CMK (cell line): Measurements from ENCODE around the gene GULP1.
"Not testable (repeated sequence)": the region's sequence is repeated elsewhere in the genome, so short reads cannot be mapped to it uniquely, and the experiment has no call there.

Experiments used
- DNase-seq: peaks from one replicate; pipeline ENCODE4 v3.0.0-alpha.2; 2010; ENCODE audit warnings: low read depth

Gene GULP1, protein sequence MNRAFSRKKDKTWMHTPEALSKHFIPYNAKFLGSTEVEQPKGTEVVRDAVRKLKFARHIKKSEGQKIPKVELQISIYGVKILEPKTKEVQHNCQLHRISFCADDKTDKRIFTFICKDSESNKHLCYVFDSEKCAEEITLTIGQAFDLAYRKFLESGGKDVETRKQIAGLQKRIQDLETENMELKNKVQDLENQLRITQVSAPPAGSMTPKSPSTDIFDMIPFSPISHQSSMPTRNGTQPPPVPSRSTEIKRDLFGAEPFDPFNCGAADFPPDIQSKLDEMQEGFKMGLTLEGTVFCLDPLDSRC

DNA sequence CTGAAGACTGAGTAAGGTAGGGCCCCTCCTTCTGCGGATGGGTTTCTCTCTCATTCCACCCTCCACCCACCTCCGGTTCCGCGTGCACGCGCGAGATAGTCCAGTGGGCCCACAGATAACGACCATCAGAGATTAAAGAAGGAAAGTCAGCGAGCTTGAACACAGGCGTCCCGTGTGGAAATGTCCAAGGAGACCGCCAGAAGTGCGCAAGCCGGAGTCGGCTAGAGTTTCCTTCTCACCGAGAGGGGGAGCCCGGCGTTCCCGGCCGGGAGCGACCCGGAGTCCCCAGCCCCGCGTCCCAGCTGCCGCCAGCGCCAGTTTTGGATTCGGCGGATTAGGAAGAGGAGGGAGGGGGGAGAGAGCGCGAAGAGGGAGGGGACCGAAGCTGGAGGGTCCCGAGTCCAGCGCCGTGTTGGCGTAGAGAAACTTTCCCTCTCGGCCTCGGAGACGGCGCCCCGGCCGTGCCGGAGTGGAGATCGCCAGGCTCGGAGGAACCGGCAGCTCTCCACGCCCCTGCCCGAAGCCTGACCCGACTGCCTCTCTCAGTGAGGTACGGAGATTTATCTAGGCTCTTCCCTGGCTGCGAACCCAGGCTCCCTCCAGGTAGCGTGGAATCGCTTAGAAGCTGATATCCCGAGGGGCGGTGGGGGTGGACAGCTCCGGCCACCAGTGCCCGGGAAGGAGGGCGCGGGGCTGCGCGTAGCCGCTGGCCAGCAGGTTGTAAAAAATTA lies at the start of gene GULP1:
GULP1 (plus strand) TSS at position 258 of the 731 bp plus-strand sequence. CDS start 185,829 bp downstream, outside the sequence.
- peak; percentile 14 for DNase-seq

DNA sequence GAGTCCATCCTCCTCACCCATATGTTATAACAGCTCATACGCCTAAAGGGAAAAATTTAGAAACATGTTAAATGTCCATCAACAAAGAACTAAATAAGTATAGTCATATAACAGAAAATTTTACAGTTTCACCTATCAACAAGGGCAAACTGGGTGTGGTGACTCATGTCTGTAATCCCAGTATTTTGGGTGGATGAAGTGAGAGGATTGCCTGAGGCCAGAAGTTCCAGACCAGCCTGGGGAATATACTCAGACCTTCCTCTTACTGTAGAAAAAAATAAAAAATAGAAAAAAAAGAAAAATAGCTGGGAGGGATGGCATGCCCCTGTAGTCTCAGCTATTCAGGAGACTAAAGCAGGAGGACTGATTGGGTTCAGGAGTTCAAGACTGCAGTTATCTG lies 48.3 kb upstream of the GULP1 start:
- no peak for DNase-seq

DNA sequence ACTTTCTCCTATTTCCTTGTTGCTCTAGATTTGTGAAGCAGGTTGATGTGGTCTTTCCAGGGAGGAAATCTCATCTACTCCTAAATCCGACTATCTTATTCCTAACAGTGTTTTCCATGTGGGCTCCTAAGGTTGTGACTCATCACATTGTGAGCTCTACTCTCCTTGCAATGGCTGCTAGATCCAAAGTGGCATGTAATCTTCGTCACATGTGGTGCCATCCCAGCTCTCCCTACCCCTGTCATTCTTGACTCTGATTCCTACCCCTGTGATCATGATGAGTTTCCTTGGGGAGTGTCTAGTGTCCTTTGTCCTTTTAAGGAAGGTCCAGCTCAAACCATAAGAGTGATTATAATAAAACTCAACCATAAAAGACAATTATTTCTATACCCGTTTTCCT lies 47.3 kb upstream of the GULP1 start:
- no peak for DNase-seq

DNA sequence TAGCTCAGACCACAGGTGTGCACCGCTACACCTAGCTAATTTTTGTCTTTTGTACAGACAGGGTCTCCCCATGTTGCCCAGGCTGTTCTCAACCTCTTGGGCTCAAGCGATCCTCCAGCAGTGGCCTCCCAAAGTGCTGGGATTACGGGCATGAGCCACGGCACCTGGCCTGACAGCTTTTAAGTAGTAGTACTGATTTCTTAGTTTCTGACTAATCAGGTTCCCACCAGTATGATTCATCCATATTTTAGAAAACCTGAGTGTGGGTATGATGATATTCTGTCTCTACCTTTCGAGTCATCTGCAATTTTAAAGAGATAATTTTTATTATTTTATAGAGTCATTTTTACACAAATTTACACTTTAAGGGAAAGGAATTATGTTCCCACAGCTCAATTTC lies 46.4 kb upstream of the GULP1 start:
- DNase-seq = no peak

DNA sequence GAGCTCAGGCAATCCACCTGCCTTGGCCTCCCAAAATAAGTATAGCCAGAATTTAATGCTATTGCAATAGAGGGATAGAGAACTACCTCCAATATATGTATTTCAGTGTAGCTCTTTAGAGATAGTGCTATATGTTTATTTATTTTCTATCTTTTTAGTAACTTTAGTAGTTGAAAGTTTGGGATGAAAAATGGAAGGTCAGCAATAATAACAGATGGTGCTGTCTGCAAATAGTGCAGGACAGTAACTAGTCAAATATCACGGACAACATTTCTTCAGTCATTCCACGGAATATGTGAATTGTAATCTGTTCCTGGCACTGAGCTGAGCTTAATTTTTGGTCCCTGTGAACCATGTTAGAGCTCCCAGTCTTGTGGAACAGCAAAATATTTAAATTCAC lies 43.2 kb upstream of the GULP1 start:
- DNase-seq = no peak

DNA sequence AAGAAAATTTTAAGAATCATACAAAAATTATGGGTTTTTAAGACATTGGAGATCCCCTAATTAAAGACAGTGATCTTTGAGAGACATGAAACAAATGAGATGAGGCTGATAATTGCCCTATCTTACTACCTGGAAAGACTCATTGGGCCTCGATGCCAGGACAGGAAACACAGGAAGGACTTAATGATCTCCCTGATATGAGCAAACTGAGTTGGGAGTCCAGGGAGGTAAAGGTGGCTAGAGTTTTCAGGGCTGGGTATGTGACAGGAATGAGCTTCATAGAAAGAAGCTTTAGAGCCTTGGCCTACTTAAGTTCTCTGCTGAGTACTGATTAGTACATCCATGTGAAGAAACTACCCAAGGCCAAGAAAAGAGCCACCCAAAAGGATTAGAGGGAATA lies 40.6 kb upstream of the GULP1 start:
- DNase-seq = no peak

DNA sequence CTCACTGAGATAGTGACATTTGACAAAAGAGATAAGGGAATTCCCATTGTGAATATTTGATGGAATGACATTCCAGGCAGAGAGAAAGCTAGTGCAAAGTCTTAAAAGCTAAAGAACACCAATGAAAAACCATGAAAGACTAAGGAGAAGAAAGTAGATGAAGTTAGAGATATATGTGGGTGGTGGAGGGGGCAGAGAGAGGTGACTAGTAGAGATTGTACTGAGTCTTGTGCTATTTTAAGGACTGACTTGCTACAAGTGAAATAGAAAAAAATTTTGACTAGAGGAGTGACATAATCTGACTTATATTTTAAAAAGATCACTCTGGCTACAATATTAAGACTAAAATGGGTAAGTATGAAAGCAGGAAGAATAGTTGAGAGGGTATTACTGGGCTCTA lies 35.3 kb upstream of the GULP1 start:
- no peak for DNase-seq

DNA sequence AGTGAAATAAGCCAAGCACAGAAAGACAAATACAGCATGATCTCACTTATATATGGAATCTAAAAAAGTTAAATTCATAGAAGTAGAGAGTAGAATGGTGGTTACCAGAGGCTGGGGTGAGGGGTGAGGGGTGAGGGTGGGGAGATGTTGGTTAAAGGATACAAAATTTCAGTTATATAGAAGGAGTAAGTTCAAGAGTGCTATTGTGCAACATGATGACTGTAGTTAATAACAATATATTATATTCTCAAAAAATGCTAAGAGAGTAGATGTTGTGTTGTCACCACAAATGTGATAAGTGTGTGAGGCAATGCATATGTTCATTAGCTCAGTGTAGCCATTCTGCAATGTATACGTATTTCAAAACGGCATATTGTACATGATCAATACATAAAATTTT lies 26.4 kb upstream of the GULP1 start:
- no peak for DNase-seq

DNA sequence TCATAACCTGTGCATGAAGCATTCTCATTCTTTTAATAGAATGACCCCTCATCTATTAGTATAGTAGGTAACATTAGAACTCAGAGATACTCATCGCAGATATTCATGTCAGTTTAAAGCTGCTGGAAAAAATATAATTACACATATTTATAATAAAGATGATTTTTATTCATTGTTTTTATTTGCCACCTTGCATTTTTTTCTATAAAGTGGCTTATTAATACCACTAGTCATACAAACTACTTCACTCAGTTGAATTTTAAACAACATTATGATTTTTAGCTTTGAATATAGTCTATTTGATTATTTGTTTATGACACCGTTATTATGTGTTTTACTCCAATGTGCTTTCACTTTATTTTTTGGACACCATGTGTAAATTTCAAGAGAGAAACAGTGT lies 23.9 kb upstream of the GULP1 start:
- no peak for DNase-seq

DNA sequence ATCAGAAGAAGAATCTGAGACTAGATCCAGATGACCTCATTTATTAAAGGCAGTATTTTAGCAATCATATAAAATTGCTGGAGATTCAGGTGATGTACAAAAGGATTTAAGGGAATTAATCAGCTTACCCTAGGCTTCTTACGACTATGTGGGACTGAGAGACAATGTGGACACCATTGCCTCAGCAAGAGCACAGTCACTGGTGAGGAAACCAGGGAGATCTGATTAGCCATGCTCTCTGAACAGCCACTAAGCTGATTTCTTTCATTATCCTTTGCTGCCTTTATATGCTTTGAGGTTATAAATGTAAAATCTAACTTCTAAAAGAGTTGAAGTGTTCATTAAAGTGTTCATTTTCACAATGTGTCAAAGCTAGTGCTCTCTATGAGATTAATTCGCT lies 22.7 kb upstream of the GULP1 start:
- DNase-seq = no peak

DNA sequence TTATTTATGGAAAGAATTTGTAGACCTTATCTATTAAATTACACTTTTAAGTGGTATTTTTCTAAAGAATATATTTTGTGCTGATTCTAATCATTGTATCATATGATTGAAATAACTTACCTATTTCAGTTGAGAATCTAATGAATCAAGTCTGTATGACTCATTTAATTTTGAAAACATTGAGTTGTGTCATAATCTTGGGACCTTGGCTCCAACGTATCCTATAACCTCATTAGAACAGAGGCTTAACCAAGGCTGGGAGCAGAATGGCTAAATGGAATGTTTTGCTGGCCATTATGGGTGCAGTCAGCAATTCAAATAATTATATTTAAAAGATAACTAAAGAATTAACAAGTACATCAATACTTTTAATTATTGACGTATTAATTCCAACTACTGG lies 19.6 kb upstream of the GULP1 start:
- DNase-seq = no peak

DNA sequence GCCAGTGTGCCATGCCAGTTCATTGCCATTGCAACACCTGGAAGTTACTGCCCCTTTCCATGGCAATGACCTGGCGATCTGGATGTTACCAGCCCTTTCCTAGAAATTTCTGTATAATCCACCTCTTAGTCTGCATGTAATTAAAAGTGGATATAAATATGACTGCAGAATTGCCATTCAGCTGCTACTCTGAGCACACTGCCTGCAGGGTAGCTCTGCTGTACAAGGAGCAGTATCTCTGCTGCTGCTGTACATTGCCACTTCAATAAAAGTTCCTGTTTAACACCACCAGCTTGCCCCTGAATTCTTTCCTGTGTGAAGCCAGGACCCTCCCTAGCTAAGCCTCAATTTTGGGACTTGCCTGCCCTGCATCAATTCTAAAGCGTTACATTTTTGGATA lies 17.4 kb upstream of the GULP1 start:
- DNase-seq = no peak

DNA sequence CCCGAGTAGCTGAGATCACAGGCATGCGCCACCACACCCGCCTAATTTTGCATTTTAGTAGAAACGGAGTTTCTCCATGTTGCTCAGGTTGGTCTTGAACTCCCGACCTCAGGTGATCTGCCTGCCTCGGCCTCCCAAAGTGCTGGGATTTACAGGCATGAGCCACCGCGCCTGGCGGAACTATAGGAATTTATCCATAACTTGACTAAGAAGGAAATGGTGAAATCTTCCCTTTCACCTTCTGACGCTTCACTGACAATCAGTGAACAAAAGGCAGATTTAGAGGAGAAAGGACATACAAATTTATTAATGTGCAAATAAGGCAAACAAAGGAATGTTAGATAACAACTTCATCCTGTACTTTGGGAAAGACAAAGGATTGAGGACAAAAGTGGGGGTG lies 15.4 kb upstream of the GULP1 start:
- no peak for DNase-seq

DNA sequence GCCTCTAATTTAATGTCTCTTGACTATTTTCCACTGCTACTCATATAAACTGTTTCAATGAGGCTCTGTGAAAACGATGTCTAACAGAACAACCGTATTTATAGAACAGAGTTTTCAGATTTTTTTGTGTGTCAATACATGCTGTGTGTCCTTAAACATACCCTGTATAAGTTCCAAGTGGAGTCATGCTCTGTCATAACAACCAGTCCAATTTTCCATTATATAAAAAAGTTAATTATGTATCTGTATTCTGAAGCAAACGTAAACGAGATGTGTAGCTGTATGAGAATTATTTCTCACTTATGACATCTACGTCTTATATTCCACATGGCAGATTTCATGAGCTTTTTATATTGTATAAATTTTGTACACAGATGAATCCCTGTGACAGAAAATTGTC lies 13.9 kb upstream of the GULP1 start:
- DNase-seq = no peak

DNA sequence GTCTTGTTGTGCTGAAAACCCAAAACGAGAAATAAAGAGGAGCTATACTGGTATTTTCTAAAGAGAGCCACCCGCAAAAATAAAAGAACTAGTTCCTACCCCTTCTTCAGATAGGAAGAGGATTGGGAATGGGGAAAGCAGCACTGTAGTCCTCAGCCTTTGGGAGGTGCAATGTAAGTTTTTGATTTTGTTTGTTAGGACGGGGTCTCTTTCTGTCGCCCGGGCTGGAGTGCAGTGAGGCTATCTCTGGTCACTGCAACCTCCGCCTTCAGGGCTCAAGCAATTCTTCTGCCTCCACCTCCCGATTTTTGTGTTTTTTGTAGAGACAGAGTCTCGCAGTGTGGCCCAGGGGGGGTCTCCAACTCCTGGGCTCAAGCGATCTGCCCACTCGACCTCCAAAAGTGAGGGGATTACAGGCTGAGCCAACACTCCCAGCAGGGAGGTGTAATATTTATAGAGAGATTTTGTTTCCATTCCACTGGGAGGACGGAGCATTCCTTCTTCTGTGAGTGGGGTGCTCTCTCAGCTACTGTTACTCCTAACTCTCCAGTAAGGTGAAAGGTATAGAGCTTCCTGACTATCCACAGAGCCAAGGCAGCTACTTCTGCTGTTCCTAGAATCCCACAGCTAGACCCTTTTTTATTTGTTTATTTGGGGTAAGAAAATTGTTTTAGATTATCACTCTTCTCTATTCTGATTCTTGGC lies 13.1 kb upstream of the GULP1 start:
- DNase-seq = no peak

DNA sequence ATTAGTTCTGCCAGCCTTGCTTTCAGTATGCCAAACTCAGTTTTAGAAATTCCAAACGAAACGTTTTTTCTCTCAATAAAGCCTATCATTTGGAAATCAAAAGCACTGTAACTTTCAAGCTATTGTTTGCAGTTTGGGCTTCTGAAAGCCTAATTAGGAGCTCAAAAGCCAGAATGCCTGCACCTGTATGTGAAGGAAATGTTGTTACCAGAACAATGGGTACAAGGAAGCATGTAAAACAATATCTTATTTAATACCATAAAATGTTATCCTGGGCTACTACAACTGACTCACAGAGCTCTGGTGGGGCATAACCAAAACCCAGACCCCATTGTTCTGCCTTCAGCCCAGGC lies 12.6 kb upstream of the GULP1 start:
- DNase-seq = no peak

DNA sequence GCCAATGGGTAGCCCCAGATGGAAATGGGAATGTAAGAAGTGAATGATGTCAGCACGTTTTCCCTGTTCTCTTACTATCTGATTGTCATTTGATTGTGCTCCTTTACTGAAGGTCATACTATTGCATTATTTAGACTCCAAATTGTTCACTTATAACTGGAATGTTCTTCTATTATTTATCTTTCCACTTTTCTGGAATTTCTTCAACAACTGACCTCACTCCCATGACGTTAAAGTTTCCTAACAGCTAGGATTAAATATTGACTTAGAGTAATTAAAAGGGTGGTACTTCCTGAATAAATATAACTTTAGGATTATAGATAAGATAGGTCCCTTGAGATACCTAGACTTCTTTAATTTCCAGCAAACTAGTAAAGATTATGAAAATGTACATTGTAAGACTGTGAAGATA lies 10.9 kb upstream of the GULP1 start:
- no peak for DNase-seq

DNA sequence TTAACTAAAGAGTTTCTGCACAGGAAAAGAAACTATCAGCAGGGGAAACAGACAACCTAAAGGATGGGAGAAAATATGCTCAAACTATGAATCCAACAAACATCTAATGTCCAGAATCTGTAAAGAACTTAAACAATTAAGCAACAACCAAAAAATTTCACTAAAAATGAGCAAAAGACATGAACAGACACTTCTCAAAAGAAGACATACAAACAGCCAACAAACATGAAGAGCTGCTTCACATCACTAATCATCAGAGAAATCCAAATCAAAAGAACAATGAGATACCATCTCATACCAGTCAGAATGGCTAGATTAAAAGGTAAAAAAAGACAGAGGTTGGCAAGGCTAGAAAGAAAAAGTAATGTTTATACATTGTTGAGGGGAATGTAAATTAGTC lies 8.8 kb upstream of the GULP1 start:
- DNase-seq = no peak

DNA sequence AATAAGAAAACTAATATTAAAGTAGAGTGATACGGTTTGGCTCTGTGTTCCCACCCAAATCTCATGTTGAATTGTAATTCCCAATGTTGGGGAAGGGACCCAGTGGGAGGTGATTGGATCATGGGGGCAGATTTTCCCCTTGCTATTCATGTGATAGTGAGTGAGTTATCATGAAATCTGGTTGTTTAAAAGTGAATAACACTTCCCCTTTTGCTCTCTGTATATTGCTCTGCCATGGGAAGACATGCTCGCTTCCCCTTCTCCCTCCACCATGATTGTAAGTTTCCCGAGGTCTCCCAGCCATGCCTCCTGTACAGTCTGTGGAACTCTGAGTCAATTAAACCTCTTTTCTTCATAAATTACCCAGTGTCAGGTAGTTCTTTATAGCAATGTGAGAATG lies 7.4 kb upstream of the GULP1 start:
- not testable (repeated sequence) for DNase-seq

DNA sequence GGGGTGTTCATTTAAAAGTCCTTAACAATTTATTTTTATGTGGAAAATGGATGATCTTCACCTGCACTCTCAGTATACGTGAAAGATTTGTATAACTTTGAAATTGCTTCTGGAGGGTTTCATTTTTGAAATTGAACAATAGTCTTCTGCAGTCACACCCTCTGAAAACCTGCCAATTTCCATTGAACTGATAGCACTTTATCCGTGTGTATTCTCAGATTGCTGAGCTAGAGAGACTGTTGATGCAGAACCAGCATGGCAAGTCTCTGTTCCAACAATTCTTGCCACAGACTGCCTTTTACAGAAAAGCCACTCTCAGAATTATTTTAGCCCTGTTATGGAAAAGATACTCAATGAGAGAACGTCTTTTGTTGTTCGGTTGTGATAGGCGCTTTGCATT lies 6.6 kb upstream of the GULP1 start:
- DNase-seq = no peak

DNA sequence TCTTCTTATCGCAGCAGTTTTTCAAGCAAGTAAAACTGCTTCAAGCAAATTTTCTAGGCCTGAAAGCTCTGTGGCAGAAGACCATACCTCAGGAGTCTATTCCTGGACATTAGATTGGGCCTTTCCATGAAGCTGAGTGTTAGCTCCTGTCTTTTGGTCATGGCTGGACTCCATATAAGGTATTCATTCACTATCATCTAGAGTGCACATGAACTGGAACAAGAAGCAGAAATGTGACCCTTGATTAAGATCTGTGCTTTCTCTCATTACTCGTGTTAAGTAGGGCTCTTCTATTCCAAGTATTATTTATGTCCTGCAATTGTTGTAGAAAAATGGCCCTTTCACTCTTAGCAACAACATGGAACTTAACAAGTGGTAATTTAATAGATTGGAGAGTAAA lies 5.9 kb upstream of the GULP1 start:
- no peak for DNase-seq

DNA sequence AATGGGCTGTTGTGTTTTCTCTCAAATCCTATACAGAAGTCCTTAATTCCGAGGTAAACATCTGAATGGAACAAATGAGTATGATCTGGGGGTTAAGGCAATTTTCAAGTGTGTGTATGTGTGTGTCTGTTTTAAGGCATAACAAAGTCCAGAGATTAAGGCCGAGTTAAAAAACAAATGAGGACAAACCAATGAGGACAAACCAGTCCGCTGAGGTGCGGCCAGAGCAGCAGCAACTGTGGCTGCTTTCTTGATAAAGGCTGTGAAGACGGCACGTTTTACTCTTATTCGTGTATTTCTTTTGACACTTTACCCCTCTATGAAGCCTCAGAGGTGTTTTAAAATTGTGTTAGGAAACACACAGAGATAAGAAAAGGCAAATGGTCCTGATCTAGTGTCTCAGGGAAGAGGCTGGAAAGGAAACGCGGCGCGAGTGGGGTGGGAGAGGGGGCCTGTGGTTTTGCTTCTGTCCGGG lies 495 bp upstream of the GULP1 start:
- no peak for DNase-seq
